Measurements from ENCODE around the gene DDX56.

Gene DDX56

DNA sequence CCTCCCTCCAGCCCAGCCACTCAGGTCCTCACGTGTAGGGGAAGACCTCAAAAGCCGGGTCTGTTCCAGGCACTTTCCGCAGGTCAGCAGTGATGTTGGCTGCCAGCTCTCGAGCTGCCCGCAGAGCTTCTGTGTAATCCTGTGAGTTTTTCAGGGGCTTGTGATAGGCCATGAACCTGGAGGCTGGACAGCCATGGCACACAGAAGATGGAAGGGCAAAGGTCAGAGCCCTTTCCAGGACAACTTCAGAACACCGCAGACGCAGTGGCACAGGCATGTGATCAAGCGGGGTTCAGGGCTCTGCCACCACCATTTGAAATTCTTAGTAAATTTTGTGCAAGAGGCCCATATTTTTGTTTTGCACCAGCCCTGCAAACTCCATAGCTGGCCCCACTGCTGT lies 56.5 kb downstream of the DDX56 start:
- Histone ChIP-seq H3F3A (ENCODE audit: control insufficient read depth, insufficient read depth) (no peaks in the 10 kb centered on the region), H3K27me3 (ENCODE audit: control insufficient read depth, low read length) (peaks cover 9% of the 10 kb centered on the region; the same call in 1 of the 2 replicates), H4K20me1 (ENCODE audit: control insufficient read depth, insufficient read depth, low read depth, low read length) (no peaks in the 10 kb centered on the region), H3K79me2 (ENCODE audit: control insufficient read depth, low read length) (no peaks in the 10 kb centered on the region), H3K4me2 (ENCODE audit: low read length) (no peak overlapping the region), H3K9me2 (replicated peaks; ENCODE audit: control insufficient read depth, low read length) (no peaks in the 10 kb centered on the region), H3K9me3 (ENCODE audit: control insufficient read depth, insufficient read depth, low read length) (no peaks in the 10 kb centered on the region), H3K4me1 (ENCODE audit: control insufficient read depth, low read length) (no peaks in the 10 kb centered on the region), H3K36me3 (ENCODE audit: control insufficient read depth, low read length) (no peaks in the 10 kb centered on the region), H3K27ac (ENCODE audit: low read depth, low read length) (no peak overlapping the region), H3K4me3 (ENCODE audit: low read length) (no peak overlapping the region)
- TF ChIP-seq CTCF (IDR thresholded peaks at IDR 0.05; ENCODE audit: low read depth, low read length, poor library complexity, severe bottlenecking) (no peak), EZH2phosphoT487 (IDR thresholded peaks at IDR 0.05; ENCODE audit: borderline replicate concordance, low read length) (no peak)
